ENCODE measurements around the gene CFDP1. TPM values are rescaled to one million over a fixed set of nuclear protein-coding genes. Genes with fewer than 3 reads are reported as not detected.

Gene CFDP1
- total and polyA plus RNA-seq, 2 donors (not counting 3 experiments of a cell fraction or from before 2014, with no cell fraction given): 17.8 to 53.8 TPM

DNA sequence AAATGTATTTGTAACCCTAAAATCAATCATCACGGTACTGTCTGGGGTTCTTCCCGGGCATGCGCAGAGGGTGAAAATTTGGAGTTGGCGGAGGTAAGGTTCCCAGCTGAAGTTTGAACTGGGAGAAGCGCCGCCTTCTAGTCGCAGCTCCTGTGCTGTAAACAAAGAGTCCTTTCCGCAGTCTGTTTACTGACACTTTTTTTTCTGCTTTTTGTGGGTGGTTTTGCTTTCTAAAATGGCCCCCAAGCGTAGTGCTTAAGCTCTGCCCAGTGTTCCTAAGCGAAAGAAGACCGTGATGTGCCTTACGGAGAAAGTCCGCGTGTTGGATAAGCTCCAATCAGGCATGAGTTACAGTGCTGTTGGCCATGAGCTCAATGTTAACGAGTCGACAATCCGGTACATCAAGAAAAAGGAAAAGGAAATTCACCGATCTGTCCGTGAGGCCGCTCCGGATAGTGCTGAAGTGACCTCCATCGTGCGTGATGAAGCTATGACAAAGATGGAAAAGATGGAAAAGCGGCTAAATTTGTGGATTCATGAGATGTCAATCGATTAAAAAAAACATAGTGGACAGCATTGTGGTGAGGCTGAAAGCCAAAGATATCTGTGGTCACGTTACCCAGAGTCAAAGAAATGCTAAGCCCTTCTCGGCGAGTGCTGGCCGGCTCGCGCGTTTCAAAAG, 570 bp upstream of the CFDP1 start:
- intact Hi-C loops (cut with micrococcal nuclease): loop anchor here (1.0 kb wide), 2 partner anchors 30 to 189 kb away; partner anchors contain the start of genes ADAT1 and TMEM170A
- dilution Hi-C loops (cut with MboI; ENCODE audit: extremely low pct_ligation_motif_present, low sequenced_read_pairs): no loop called here
- peak; percentile 97 for DNase-seq (ENCODE audit: low read depth, low spot score)

More for the DNA sequence above, 570 bp upstream of the CFDP1 start:
- peak; percentile 15 for TF ChIP-seq POLR2A (IDR thresholded peaks at IDR 0.05; ENCODE audit: low read depth, low read length)
- TF ChIP-seq, protein P1, sequence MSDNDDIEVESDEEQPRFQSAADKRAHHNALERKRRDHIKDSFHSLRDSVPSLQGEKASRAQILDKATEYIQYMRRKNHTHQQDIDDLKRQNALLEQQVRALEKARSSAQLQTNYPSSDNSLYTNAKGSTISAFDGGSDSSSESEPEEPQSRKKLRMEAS (IDR thresholded peaks at IDR 0.05; ENCODE audit: insufficient read depth, insufficient read length): peak; percentile 87
- TF ChIP-seq, protein P2, sequence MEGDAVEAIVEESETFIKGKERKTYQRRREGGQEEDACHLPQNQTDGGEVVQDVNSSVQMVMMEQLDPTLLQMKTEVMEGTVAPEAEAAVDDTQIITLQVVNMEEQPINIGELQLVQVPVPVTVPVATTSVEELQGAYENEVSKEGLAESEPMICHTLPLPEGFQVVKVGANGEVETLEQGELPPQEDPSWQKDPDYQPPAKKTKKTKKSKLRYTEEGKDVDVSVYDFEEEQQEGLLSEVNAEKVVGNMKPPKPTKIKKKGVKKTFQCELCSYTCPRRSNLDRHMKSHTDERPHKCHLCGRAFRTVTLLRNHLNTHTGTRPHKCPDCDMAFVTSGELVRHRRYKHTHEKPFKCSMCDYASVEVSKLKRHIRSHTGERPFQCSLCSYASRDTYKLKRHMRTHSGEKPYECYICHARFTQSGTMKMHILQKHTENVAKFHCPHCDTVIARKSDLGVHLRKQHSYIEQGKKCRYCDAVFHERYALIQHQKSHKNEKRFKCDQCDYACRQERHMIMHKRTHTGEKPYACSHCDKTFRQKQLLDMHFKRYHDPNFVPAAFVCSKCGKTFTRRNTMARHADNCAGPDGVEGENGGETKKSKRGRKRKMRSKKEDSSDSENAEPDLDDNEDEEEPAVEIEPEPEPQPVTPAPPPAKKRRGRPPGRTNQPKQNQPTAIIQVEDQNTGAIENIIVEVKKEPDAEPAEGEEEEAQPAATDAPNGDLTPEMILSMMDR (IDR thresholded peaks at IDR 0.05; ENCODE audit: extremely low read depth in 1 of 2, insufficient read depth in 1 of 2, low read depth in 1 of 2, low read length in 2 of 2): no peak
- TSS peak; percentile 83 for BruUV-seq (replicated peaks)
- no peaks in the 10 kb centered on the region for H3K9me3 ChIP-seq (replicated peaks; ENCODE audit: control insufficient read depth, insufficient read depth, low read length)
- peak overlapping the region; percentile 91 for H3K27ac ChIP-seq (ENCODE audit: insufficient read depth, low read depth, low read length)
- peak overlapping the region; percentile 33 for H2AFZ ChIP-seq (ENCODE audit: low read depth, low read length)
- H3K9ac ChIP-seq (replicated peaks; ENCODE audit: extremely low read depth, insufficient read depth, low read length): peak overlapping the region; percentile 99
- no peaks in the 10 kb centered on the region for H3K27me3 ChIP-seq (ENCODE audit: control insufficient read depth in 2 of 2, insufficient read depth in 2 of 2, low read length in 2 of 2)
- no peaks in the 10 kb centered on the region for H4K20me1 ChIP-seq (replicated peaks; ENCODE audit: control insufficient read depth, extremely low read depth, insufficient read depth, low read length)
- peak overlapping the region; percentile 83 for H3K4me2 ChIP-seq (ENCODE audit: insufficient read depth, low read length)
- ChIA-PET CTCF (interaction anchor here (0.8 to 2.9 kb wide), 11 partner anchors 11 to 330 kb away, joined by 3 to 23 read pairs (median 4); partner anchors contain the start of gene TMEM170A), POLR2A (interaction anchor here (0.6 to 1.3 kb wide), 7 partner anchors 22 to 189 kb away, joined by 3 to 4 read pairs (median 3); partner anchors contain the start of gene ADAT1)
- FAIRE-seq: no peak
- H3K4me1 ChIP-seq (ENCODE audit: control insufficient read depth, extremely low read depth, insufficient read depth, low read length): peaks cover 10% of the 10 kb centered on the region
- peak overlapping the region; percentile 26 to 81 (median 72) for H3K4me3 ChIP-seq (replicated peaks in 1 of 3; ENCODE audit: insufficient read depth in 1 of 3, low read depth in 1 of 3, low read length in 3 of 3)
- H3K9me1 ChIP-seq (replicated peaks; ENCODE audit: control insufficient read depth, extremely low read depth, insufficient read depth, low read length): no peaks in the 10 kb centered on the region
- H3K36me3 ChIP-seq (ENCODE audit: control insufficient read depth in 2 of 2, extremely low read depth in 1 of 2, insufficient read depth in 2 of 2, low read length in 2 of 2): no peaks in the 10 kb centered on the region
- H3K79me2 ChIP-seq (ENCODE audit: control insufficient read depth, insufficient read depth, low read length): peaks cover 20% of the 10 kb centered on the region
